HG03135 (cell line): ENCODE data around the gene PRSS3.
"Not testable (repeated sequence)": the region's sequence is repeated elsewhere in the genome, so short reads cannot be mapped to it uniquely, and the experiment has no call there.

ENCODE experiments used
- ATAC-seq: cut with Tn5 transposase; IDR thresholded peaks from one replicate; pipeline ENCODE4 v1.9.1; 2021; ENCODE audit warnings: mild to moderate bottlenecking, moderate library complexity; ENCODE audit not compliant: unreplicated experiment

Gene PRSS3

GRCh38 chr9:33795281-33795680 is at the start of gene PRSS3:
TSS of gene PRSS3 (plus strand) at chr9:33795561. CDS start at chr9:33795574, 13 bp downstream.
- no peak for ATAC-seq

DNA sequence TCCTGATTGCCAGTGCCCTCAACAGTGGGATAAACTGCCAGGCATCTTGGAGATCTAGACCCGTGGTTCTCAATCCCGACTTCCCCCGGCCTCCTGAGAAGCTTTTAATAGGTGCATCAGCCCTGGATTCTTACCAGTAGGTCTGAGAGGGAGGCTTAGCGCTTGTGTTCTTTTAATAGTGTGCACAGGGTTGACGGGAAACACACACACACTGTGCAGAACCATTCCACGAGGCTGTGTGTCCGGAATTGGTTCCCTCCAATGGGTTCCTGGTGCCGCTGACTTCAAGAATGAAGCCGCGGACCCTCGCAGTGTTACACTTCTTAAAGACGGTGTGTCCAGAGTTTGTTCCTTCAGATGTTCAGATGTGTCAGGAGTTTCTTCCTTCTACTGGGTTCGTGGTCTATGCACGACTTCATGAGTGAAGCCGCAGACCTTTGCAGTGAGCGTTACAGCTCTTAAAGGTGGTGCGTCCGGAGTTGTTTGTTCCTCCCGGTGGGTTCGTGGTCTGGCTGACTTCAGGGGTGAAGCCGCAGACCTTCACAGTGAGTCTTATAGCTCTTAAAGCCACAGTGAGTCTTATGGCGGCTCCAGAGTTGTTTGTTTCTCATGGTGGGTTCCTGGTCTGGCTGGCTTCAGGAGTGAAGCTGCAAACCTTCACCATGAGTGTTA is 46.6 kb upstream of the PRSS3 start:
- ATAC-seq, result no peak

- not testable (repeated sequence) for ATAC-seq
Measured at GRCh38 chr9:33749305-33749654, 46.1 kb upstream of the PRSS3 start.

DNA sequence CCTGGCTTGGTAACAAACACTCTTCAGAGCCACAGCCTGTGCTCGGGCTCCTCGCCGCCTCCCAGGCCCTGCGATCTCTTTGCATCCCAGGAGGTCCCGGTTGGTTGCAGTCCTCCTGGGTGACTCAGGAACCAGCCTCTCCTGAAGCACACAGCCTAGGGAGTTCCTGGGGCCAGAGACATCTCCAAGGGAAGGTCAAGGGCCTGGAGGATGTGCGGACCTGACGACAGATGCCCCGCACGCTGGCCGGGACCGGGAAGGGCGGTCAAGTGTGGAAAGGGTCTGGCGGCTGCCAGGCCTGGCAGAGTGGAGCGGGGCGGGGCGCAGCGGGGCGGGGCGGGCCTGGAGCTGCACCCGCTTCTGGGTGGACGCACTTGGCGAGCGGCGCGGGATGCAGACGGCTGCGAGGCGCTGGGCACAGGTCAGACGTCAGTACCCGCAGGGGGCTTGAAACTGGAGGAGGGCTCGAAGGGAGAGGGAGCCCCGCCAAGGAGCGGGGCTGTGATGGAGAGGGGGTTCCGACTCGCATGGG is 45.0 kb upstream of the PRSS3 start:
- no peak for ATAC-seq

GRCh38 chr9:33750839-33751339 is 44.5 kb upstream of the PRSS3 start:
- ATAC-seq, result no peak

DNA sequence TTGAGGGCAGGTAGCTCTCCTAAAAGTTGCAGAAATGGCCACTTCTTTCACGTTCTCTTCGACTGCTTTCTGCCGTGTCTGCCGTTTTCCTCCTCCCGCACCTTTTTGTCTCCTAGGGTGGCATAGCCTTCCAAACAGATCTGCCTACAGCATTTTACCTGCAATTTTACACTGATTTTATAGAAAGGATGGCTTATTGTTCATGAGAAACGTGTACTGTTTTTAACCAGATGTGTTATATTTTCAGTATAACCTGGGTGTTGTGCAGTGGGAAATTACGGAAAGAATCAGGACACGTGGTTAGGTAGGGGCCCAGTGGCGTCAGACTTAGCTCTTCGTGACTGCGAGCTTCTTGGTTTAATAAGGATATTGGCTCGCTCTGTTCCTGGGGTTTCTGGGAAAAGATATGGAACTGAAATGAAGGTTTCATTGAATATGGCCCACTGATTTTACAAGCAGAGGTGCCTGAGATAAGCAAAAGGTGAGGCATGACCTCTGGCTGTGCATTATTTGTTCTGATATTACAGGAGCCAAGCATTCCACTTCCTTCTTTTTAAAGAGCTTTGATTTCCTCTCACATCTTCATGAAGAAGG is 43.7 kb upstream of the PRSS3 start:
- no peak for ATAC-seq

- no peak for ATAC-seq
Measured at GRCh38 chr9:33752130-33752637, 43.2 kb upstream of the PRSS3 start.

DNA sequence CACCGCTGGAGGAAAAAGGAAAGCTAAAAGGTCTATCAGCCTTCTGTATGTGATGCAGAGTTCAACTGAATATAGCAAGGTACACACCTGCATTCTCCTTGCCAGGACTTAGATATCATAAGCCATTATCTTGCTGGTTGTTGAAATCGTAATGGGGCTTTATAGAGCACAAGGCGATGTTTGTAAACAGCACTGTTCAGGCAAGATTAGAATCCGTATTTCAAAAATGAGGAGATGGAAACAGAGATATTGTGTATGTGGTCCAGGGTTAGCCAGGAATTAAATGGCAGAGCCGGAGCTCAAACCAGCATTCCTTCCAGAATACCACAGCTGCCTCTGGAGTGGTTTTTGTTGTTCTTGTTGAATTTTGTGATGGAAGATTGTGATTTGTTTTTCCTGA is 42.6 kb upstream of the PRSS3 start:
- ATAC-seq, result not testable (repeated sequence)

DNA sequence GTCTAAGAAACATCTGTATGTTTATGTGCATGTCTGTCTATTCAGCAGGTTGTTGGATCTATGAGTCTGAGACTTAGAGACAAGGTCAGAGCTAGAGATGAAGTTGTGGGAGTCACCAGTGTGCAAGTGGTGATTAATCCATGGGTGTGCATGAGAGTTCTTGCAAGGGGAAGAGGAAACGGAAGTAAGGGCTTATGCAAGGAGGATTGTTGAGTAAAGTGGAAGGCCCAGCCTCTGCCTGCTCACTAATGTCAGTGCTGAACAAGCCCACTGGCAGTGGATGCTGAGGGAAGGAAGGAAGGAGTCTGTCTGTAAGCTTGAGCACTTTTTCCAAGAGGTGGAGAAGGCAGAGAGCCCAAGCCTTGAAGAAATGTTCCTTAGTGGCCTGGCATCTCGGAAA is 35.7 kb upstream of the PRSS3 start:
- not testable (repeated sequence) for ATAC-seq

DNA sequence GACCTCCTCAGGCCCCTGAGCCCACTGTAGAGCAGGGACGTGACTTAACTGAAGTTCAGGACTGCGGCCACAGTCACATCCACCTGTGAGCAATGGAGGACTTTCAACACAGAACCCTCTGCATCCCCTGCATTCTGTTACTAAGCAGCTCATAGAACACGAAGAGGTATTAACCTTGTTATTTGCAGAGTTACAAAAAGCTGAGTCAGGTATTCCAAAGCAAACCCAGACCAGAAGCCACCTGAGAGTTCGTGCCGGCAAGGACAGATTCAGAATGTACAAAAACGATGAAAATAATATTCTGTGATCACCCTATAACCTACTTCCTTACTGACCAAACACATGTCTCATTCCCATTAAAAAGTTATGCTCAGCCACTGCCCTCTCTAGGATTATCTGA is 33.0 kb upstream of the PRSS3 start:
- no peak for ATAC-seq

DNA sequence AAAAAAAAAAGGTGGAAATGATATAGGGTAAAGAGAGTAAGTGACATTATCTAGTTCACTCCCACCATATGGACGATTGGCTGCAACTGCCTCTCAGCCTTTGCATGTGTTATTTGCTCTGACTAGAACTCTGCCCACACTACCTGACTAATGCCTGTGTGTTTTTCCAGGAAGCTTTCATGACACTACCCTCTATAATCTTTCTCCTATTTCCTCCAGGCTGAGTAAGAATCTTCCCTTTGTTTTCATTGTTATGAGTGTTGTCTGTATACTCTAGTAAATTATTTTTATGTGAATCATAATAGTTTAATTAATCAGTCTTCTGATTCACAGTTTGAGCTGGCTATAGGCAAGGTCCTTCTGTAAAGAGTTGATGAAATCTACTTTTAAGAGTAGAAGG is 31.7 kb upstream of the PRSS3 start:
- not testable (repeated sequence) for ATAC-seq

DNA sequence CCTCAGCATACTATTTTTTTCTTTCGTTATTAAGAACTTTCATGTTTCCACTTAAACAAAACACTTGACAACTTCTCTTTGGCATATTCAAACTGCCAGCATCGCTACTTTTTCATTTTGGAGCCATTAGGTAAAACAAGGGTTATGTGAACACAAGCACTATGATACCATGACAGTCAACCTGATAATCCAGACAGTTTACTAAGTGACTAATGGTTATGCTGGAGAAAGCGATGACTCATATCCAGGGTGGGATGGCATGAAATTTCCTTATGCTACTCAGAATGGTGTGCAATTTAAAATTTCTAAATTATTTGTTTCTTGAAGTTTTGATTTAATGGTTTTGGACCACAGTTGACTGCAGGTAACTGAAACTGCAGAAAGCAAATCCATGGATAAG is 29.9 kb upstream of the PRSS3 start:
- no peak for ATAC-seq

- ATAC-seq, result not testable (repeated sequence)
Measured at GRCh38 chr9:33770156-33770880, 25.0 kb upstream of the PRSS3 start.

- ATAC-seq, result not testable (repeated sequence)
Measured at GRCh38 chr9:33773135-33773534, 22.2 kb upstream of the PRSS3 start.

DNA sequence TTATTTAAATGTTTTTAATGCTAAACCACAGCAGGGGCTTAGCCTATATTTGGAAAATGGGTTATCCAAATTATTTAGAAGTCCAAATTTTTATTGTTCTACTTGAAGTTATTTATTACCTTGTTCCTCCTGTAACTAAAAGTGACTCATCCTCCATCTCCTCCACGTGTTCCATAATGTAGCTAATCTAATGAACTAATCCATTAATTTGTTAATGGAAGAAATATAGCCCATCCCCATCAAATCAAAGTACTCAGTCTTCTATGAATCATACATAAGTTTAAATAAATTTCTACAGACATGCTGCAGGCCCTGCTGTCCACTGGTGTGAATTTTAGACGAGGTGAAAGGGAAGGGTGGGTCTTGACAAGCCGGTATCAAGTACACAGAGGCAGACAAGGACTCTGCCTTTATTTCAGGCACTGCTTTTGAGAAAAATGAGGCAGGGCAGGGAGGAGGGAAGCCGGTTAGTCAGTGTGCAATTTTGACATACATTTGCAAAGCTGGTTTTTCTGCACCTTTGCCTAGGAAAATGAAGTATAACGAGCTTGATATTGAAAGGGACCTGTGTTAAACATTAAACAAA is 21.2 kb upstream of the PRSS3 start:
- ATAC-seq, result not testable (repeated sequence)

- ATAC-seq, result no peak
Measured at GRCh38 chr9:33776578-33776977, 18.8 kb upstream of the PRSS3 start.

- ATAC-seq, result peak; percentile 74
Measured at GRCh38 chr9:33778700-33779351, 16.5 kb upstream of the PRSS3 start.

GRCh38 chr9:33780276-33780675 is 15.1 kb upstream of the PRSS3 start:
- no peak for ATAC-seq

GRCh38 chr9:33781736-33782135 is 13.6 kb upstream of the PRSS3 start:
- ATAC-seq, result no peak

DNA sequence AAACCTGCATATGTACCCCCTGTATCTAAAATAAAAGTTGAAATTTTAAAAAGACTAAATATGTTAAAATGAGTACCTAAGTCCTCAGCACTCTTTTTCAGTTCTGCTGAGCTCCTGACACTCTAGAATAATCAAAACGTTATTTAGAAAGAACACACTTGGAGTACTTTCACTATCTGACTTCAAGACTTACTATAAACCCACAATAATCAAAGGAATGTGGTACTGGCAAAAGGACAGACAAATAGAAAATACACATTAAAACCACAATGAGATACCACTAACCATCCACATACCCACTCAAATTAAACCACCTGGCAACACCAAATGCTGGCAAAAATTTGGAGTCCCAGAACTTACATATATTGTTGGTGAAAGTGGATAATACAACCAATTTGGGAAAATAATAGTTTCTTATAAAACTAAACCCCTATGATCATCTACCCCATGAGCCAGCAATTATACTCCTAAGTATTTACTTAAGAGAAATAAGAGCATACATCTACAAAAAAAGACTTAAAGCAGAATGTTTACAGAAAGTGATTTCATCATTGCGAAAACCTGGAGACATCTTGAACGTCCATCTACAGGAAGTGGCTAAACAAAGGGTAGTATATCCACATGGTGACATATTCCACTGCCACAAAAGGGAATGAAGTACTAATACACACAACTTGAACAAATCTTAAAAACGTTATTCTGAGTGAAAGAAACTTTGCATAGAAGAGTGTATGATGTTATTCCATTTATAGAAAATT is 12.8 kb upstream of the PRSS3 start:
- no peak for ATAC-seq
